Brain pericyte (primary cell): ENCODE results near the gene LRRC56.
"Not testable (repeated sequence)": the region's sequence is repeated elsewhere in the genome, so short reads cannot be mapped to it uniquely, and the experiment has no call there.

Experiments used
- DNase-seq: peaks from one replicate; pipeline ENCODE4 v3.0.0-alpha.2; 2012; ENCODE audit warnings: low read depth, low spot score

Gene LRRC56

DNA sequence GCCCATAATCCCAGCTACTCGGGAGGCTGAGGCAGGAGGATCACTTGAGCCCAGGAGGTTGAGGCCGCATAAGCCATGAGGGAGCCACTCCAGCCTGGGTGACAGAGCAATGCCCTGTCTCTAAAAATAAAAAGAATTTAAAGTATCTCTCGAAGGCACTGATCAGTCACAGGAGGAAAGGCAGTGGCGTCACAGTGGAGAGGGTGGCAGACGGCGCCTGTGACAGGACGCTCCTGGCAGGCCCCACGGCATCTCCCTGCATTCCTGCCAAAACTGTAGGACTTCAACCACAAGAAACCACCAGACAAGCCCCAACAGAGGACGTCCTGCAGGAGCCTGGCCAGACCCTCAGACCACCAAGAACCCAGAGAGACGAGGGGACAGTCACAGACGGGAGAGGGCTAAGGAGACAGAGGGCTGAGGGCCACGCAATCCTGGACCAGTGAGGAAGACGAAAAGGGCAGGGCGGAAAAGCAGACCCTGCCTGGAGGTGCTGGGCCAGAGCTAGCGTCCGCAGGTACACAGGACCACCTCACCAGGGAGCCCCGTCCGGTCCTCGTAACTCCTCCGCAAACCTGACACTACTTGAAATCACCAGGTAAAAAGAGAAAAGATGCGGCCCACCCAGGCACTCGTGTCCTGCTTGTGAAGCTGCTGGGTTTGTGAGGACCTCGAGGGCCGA is 36.2 kb upstream of the LRRC56 start:
- no peak for DNase-seq

DNA sequence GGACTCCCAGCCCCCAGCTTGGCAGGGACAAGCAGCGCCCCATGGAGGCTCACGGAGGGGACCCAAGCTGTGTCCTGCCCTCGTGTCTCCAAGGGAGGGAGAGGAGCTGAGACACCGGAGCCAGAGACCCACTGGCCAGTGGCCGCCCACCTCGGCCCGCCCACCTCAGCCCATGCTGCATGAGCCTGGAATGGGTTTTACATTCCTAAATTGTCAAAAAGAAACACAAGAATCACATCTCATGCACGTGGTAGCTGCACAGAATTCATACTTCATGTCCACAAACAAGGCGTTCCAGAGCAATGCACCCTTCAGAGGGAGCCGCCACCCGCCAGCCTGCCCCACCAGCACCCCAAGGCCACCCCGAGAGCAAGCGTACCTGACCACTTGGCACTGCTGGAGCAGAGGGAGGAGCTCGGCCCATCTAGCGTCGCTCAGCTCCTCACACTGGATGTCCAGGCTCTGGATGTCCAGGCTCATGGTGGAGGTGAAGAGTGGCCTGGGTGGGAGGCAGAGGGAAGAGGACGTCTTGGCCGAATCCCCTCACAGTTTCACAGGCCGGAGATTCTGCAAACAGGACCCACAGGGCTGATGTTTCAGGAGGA is 35.5 kb upstream of the LRRC56 start:
- DNase-seq, result no peak

DNA sequence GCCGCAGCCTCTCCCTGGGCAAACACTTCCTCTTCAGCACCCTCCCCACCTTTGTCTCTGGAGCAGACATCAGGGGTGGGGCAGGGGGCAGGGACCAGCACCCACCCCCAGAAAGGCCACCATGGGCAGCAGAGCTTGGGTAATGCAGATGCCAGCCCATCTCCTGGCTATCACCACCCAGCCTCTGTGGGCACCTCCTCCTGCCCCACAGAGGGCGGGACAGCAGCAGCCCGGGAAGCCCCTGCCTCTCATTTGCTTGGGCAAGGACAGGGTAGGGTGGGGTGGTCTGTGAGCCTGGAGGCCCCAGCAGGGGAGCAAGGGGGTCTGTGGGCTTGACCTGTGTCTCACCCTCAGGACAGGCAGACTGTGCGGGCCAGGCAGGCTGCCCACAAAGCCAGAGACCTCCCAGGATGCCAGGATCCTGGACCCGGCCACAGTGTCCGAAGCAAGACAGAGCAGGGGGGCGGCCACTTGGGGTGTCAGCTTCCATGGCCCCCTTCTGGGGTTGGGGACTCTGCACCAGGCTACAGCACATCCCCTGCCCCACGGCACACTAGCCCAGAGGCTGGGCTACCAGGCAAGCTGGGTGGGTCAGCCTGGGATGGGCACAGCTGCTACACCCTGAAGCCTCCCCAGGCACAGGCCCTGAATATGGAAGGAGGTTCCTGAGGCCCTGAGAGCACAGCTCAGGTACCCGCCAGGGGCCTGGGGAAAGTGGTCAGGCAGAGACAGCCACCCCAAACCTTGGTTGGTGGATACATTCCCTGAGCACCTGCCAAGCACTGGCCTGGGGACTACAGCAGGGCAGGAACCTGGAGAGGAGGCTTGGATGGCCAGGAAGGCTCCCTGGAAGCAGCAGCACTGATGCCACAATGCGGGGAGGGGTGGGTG is 34.8 kb upstream of the LRRC56 start:
- DNase-seq, result no peak

DNA sequence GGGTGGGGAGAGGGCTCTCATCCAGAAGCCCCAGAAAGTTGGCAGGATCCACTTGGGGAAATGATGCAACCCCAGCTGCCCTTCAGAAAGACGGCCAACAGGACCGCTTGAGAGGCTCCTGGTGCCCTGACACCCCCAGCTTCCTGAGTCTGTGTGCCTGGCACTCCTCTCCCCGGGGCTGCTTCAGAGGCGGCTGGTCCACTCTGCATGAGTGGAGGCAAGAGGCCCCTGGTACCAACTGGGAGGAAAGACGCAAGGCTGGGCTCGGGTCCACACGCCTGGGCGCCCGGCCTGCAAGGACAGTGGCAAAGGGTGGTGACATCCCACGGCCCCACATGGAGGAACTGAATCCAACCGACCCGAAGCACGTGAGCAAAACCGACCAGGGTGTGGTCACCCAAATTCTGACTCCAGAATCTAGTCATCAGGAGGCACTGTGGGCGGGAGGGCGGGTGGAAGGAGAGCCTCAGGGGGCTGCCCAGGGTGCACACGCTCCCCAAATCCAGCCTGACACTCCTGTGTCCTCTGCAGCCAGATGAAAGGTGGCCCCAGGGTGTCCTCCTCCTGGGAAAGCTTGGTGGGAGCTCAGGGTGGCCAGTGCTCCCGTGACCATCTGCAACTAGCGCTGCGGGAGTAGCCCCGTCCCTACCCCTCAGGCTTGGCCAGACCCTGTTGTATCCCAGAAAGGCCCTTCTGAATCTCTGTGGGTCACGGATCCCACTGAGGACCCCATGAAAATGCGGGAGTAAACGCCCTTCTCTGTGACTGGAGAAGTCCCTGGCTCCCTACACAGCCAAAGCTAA is 33.9 kb upstream of the LRRC56 start:
- no peak for DNase-seq

DNA sequence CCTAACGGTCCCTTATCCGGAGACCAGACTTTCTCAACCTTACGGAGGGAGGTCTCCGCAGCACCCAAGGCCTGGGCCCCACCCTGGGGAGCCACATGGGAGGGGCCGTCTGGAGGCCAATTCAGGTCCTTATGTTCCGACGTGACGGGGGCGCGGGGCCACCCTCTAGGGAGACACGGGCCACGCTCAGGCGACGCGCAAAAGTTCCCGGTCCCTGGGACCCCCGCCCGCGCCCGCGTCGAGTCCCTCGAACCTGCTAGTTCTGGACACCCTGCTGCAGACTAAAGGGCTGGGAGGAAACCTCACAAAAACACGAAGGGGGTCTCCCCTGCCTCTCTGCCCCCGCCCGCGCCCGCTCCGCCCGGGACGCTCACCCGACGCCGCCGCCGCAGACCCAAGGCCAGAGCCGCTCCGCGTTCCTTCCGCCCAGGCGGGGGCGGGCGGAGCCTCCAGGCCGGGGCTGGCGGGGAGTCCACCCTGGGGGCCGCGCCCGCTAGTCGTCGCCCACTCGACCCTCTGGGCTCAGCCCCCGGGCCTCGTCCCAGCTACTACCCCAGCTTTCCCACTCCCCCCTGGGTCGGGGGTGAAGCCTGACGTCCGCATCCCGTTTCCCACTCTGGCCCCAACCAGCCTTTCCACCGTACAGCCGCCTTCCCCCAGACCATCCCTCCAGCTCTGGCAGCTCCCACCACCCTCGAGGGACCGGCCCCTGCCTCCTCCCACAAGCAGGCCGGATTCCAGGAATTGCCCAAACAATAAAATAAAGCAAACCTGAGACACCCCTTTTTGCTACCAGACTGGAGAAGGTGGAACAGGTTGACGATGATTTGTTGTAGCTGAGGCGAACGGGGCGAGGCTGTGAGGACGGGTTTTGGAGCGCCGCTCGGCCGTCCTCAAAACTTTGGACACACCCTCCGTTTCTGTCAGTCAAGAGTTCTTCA is 33.0 kb upstream of the LRRC56 start:
- DNase-seq, result no peak

DNA sequence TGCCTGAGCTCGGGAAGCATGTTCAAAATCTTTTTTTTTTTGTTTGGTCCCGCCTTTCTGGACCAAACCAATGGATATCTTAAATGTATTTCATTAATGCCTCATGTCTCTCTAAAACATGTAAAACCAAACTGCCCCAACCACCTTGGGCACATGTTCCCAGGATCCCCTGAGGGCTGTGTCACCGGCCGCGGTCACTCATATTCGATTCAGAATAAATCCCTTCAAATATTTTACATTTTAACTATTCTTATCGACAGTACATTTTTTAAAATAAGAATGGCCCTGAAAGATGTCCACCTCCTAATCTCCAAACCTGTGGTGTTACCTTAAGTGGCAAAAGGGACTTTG is 32.4 kb upstream of the LRRC56 start:
- DNase-seq, result no peak

DNA sequence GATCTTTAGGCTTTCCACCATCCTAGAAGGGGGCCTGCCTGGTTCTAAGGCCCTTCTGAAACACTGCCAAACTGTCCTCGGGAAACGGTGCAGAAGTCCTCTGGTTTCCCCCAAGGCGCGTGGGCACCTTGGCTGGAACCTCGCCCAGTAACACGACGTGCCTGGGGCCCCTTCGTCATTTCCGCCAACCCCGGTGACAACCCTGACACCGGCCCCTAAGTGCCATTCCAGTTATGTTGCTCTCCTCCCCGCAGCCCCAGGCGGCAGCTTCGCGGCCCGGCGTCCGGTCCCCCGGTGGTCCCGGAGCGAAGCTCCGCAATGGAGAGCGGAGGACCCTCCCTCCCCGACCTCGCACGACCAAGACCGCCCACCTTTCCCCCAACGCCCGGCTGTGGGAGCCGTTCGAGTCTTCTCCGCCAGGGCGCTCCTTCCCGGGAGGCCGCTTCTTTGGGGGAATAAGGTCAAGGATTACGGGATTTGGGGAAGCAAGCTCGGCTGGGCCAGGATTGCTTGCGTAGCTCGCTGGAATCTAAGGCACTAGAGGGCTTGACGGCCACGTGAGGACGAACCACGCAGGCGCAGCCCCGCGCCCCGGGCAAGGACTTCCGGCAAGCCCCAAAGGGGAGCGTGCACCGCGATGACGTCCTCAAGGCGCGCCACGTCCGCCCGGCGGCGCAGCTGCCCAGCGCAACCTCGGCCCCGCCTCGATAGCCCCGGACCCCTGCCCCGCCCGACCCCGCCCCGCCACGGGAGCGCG is 30.9 kb upstream of the LRRC56 start:
- peak; percentile 89 for DNase-seq

DNA sequence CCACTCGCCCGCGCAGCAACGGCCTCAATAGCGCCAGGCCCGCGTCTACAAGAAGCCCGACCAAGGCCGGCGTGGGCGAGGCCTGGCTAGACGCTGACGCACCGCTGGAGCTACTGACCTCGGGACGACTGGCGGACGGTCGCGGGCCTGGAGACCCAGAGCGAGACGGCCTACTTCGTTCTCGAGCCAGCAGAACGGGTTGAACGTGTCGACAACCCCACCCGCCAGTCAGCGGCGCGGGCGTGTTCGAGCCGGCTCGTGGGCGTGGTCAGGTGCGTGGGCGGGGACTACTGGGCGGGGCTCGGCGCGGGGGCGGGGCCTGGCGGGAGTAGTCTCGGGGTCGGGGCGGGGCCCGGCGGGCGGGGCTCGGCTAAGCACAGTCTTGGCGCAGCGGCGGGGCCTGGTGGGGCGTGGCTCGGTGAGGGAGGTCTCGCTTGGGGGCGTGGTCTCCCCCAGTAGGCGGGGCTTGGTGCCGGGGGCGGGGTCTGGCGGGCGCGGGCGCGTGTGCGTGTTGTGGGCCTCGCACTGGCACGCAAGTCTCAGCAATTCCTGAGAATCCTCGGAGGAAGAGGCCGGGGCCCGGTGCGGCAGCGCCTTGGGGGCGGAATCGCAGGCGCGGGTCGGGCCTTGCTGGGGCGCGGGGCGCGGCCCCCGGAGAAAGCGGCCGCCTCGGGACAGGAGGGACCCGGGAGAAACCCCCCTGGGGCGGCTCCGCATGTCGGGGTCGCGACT is 30.2 kb upstream of the LRRC56 start, which contains the start of gene RNH1:
TSS of gene RNH1 (minus strand) at position 248 of the 732 bp plus-strand sequence. CDS start 5,080 bp downstream, outside the sequence.
- DNase-seq, result peak; percentile 77

DNA sequence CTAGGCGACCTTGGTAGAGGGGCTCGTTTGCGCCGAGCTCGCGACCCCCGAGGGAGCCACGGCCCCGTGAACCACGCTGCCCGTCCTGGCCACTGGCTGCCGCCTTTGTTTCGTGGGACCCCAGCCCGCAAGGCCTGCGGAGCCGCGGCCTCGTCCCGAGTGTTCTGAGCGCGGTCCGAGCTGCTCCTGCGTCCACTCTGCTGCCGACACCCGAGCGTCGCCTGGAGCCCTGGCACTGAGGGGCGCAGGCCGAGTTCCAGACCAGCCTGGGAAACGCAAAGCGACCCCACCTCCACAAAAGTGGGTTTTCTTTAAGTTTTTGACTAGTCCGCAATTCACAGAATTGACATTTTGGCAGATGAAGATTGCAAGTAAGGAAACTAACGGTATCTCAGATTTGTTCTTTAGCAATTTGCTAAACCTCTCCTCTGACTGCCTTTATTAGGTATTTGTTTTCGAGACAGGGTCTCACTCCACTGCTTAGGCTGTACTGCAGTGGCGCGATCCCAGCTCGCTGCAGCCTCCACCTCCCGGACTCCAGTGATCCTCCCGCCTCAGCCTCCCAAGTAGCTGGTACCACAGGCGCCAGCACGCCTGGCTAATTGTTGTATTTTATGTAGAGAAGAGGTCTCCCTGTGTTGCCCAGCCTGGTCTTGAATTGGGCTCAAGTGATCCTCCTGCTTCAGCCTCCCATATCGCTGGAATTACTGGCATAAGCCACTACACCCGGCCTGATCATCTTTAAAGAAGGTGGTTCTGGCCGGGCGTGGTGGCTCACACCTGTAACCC is 29.4 kb upstream of the LRRC56 start:
- DNase-seq, result no peak

DNA sequence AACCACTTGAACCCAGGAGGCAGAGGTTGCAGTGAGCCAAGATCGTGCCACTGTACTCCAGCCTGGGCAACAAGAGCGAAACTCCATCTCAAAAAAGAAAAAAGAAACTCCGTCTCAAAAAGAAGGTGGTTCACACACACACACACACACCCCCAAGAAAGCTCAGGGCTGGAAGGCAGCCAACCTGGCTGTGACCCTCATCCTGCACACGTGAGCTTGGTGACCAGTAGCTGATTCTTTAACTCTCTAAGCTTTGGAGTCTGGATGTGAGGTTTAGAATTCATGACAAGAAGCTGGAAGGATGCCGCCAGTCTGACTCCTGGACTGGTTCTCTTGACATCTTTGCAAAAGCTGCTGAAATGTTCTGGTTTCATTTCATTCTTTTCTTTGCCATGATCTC is 28.4 kb upstream of the LRRC56 start:
- DNase-seq, result no peak

DNA sequence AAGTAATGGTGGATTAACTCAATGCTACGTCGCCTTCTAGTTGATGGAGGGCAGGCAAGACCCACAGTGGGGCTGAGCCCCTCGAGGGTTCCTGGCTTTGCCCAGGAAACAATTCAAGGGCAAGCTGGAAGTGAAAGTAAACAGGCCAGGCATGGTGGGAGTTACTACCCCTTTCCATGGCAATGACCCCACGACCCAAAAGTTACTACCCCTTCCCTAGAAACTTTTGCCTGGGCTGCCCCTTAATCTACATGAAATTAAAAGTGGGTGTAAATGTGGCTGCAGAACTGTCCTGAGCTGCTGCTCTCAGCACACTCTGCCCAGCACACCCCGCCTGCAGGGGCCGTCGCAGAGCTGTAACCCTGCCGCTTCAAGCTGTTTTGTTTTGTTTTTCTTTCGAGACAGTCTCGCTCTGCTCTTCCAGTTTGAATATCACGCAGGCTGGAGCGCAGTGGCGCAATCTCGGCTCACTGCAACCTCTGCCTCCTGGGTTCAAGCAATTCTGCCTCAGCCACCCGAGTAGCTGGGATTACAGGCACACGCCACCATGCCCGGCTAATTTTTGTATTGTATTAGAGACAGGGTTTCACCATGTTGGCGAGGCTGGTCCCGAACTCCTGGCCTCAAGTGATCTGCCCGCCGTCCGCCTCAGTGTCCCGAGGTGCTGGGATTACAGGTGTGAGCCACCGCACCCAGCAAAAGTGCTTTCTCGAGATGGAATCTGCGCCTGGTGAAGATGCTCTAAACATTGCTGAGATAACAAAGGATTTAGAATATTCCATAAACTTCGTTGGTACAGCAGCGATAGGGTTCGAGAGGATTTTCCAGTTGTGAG is 24.3 kb upstream of the LRRC56 start:
- DNase-seq, result no peak

DNA sequence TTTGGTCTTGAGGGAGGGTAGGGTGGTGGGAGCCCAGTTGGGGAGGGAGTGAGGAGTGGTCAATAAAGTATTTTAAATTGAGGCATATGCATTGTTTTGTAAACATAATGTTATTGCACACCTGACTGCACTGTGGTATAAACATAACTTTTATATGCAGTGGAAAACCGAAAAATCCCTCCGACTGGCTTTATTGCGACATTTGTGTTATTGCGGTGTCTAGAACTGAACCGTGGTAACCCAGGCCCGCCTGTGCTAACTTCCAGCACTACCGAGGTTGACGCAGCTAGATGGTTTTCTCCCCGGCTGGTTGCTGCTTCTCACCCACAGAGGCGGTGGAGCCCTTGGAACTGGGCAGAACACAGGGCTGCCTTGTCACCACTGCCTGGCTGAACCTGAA is 22.7 kb upstream of the LRRC56 start:
- DNase-seq, result no peak

DNA sequence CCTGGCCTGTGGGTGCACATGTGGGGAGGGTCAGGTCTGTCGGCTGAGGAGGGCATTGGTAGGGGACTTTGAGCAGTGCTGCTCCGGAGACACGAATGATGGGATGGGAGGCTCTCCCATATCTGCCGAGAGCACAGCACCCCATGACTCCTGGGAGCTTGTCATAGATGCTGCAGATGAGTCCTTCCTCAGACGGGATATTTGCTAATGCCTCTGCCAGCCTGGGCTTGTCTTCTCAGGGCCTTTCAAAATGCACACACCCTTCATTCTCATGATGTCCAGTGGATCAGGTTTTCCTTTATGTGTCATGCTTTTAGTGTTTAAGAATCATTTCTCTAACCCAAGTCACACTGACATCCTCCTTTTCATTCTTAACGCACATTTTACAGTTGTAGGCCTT is 22.2 kb upstream of the LRRC56 start:
- no peak for DNase-seq

DNA sequence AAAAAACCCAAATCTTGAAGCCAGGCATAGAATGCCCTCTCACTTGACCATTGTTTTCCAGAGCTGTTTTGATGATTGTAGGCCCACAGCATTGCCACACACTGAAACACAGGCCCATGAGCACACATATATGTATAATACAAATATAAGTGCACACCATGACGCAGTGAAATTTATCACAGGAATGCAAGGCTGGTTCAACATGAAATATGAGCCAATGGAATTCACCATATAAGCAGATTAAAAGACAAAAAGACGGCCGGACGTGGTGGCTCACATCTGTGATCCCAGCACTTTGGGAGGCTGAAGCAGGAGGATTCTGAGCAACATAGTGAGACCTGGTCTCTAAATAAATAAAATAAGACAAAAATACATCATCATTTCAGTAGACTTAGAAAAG is 20.9 kb upstream of the LRRC56 start:
- DNase-seq, result no peak

DNA sequence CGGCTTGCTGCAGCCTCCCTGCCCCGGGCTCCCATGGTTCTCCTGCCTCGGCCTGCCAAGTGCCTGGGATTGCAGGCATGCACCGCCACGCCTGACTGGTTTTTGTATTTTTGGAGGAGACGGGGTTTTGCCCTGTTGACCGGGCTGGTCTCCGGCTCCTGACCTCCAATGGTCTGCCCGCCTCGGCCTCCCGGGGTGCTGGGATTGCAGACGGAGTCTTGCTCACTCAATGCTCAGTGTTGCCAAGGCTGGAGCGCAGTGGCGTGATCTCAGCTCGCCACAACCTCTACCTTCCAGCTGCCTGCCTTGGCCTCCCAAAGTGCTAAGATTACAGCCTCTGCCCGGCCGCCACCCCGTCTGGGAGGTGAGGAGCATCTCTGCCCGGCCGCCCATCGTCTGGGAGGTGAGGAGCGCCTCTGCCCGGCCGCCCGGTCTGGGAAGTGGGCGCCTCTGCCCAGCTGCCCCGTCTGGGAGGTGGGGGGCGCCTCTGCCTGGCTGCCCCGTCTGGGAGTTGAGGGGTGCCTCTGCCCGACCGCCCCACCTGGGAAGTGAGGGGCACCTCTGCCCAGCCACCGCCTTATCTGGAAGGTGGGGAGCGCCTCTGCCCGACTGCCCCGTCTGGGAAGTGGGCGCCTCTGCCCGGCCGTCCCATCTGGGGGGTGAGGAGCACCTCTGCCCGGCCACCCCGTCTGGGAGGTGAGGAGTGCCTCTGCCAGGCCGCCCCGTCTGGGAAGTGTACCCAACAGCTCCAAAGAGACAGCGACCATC is 20.2 kb upstream of the LRRC56 start:
- DNase-seq, result not testable (repeated sequence)

DNA sequence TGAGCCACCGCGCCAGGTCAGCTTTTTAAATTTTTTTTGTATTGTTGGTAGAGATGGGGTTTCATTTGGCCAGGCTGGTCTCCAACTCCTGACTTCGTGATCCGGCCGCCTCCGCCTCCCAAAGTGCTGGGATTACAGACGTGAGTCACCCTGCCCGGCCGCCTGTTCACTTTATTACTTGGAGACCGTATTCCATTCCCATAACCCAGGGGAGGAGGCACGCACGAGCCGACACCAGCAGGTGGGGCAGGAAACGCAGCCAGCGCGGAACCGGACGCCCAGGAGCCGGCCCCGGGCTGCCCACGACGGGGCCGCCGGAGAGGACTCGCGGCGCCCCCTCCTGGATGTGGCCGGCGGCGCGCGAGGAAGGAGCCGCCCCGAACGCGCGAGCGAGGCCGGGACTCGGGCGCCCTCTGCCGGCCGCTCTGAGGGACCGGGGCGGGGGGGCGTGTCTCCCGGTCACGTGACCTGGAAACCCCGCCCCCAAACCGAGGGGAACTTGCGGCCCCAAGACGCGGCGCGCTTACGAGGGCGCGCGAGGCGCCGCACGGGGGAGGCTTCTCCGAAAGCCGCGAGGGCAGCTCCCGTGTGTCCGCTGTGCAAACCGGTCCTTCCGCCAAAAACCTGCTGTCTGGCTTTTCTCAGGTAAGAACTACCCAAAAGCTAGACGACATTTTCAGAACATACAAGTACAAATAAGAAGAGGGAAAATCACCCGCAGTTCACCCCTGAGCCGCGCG is 18.7 kb upstream of the LRRC56 start:
- peak; percentile 66 for DNase-seq
